Caco-2 (cell line): ENCODE results near the gene PRKAG2. TPM values are rescaled to one million over a fixed set of nuclear protein-coding genes. Genes with fewer than 3 reads are reported as not detected.
A peak's percentile ranks its signal among the peaks of the same experiment; 100 is the strongest.

Source experiments
- BruUV-seq: library from RNA; stranded (reverse); fragments of 400-500 nt; replicated peaks from 2 replicates; lab custom pipeline; 2021; lab: Mats Ljungman, UMichigan
- CTCF ChIA-PET: fragments of 300-600 bp; sonication (Branson Sonifier 250); formaldehyde crosslinking; loops from one replicate; lab custom pipeline; 2022; ENCODE audit warnings: antibody characterized with exemption; lab: Charles Lee
- POLR2A ChIA-PET: fragments of 300-600 bp; sonication (Branson Sonifier 250); formaldehyde crosslinking; loops from one replicate; lab custom pipeline; 2022; ENCODE audit warnings: antibody characterized with exemption; lab: Charles Lee
- DNase-seq, 2 experiments: peaks; one replicate each; pipeline versions ENCODE4 v3.0.0 to v3.0.0-alpha.2; 2020 to 2022
- H3K27me3 ChIP-seq: replicated peaks from 2 replicates; pipeline ENCODE4 v1.6.0; 2011; ENCODE audit warnings: low read length; ENCODE audit not compliant: control insufficient read depth, insufficient read depth
- H3K36me3 ChIP-seq: 2 replicates; pipeline ENCODE4 v1.5.1; 2011; ENCODE audit warnings: low read length; ENCODE audit not compliant: control insufficient read depth, insufficient read depth
- H3K4me1 ChIP-seq: fragments of 250-450 bp; sonication (Bioruptor Pico); 2 replicates; pipeline ENCODE4 v1.5.1; 2020; ENCODE audit warnings: mild to moderate bottlenecking
- H3K4me3 ChIP-seq: 2 replicates; pipeline ENCODE4 v1.5.1; 2011; ENCODE audit warnings: low read depth, mild to moderate bottlenecking, control low read depth, low read length
- H3K9me3 ChIP-seq: fragments of 250-450 bp; sonication (Bioruptor Pico); 2 replicates; pipeline ENCODE4 v1.5.1; 2020; ENCODE audit warnings: mild to moderate bottlenecking, moderate library complexity
- H3K27ac Mint-ChIP-seq: one replicate; pipeline ENCODE4 v1.8.0; 2022; ENCODE audit warnings: mixed read lengths; ENCODE audit not compliant: unreplicated experiment
- H3K27me3 Mint-ChIP-seq: one replicate; pipeline ENCODE4 v1.8.0; 2022; ENCODE audit warnings: mixed read lengths; ENCODE audit not compliant: insufficient read depth, unreplicated experiment
- H3K36me3 Mint-ChIP-seq: one replicate; pipeline ENCODE4 v1.8.0; 2022; ENCODE audit warnings: mild to moderate bottlenecking, mixed read lengths; ENCODE audit not compliant: insufficient read depth, unreplicated experiment
- H3K4me1 Mint-ChIP-seq: one replicate; pipeline ENCODE4 v1.8.0; 2022; ENCODE audit warnings: low read depth, mixed read lengths; ENCODE audit not compliant: unreplicated experiment
- H3K4me3 Mint-ChIP-seq: one replicate; pipeline ENCODE4 v1.8.0; 2022; ENCODE audit warnings: mild to moderate bottlenecking, moderate library complexity, mixed read lengths; ENCODE audit not compliant: unreplicated experiment
- H3K9me3 Mint-ChIP-seq: one replicate; pipeline ENCODE4 v1.8.0; 2022; ENCODE audit warnings: mixed read lengths; ENCODE audit not compliant: unreplicated experiment
- intact Hi-C: fragments of 100-400 bp; cut with micrococcal nuclease; formaldehyde crosslinking; loops from one replicate; pipeline ENCODE4 v1.10.0; 2022; ENCODE audit not compliant: unreplicated experiment
- total RNA-seq: library from RNA; stranded (reverse); gene quantifications from 2 replicates; pipeline ENCODE4 v1.2.3, GENCODE V29; 2022
- TF ChIP-seq, protein P1 (sequence below), 2 experiments: fragments of 200-600 bp in 1 of 2; IDR thresholded peaks; 1 replicate in 1 of 2; 2 replicates in 1 of 2; pipeline versions ENCODE4 v1.5.1 to v1.8.0; 2011 to 2022; ENCODE audit warnings: antibody characterized with exemption in 1 of 2, control low read depth in 1 of 2, inconsistent platforms in 1 of 2, low read depth in 1 of 2, low read length in 1 of 2, mild to moderate bottlenecking in 1 of 2, moderate library complexity in 1 of 2; ENCODE audit not compliant: insufficient read depth in 1 of 2, severe bottlenecking in 1 of 2, unreplicated experiment in 1 of 2

The PRKAG2 gene
- total RNA-seq, 1 experiment from 2014 or later: 15.9 TPM

DNA sequence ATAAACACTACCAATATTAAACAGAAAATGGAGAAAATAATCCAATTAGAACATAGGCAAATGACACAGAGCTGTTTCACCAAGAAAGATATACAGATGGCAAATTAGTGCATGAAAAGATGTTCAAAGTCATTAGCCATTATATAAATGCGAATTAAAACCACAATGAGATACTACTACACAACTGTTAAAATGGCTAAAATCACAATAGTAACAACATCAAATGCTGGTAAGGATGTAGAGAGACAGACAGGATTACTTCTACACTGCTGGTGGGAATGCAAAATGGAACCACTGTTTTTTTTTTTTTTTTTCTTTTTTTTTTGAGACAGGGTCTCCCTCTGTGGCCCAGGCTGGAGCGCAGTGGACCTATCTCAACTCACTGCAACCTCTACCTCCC is 242.3 kb downstream of the PRKAG2 start:
- H3K36me3 ChIP-seq: no peaks in the 10 kb centered on the region
- intact Hi-C loops: loop anchor here (5.0 kb wide), 1 partner anchor 267 kb away; no protein-coding TSS in a partner anchor
- no peak overlapping the region for H3K27ac Mint-ChIP-seq
- TF ChIP-seq, protein P1, sequence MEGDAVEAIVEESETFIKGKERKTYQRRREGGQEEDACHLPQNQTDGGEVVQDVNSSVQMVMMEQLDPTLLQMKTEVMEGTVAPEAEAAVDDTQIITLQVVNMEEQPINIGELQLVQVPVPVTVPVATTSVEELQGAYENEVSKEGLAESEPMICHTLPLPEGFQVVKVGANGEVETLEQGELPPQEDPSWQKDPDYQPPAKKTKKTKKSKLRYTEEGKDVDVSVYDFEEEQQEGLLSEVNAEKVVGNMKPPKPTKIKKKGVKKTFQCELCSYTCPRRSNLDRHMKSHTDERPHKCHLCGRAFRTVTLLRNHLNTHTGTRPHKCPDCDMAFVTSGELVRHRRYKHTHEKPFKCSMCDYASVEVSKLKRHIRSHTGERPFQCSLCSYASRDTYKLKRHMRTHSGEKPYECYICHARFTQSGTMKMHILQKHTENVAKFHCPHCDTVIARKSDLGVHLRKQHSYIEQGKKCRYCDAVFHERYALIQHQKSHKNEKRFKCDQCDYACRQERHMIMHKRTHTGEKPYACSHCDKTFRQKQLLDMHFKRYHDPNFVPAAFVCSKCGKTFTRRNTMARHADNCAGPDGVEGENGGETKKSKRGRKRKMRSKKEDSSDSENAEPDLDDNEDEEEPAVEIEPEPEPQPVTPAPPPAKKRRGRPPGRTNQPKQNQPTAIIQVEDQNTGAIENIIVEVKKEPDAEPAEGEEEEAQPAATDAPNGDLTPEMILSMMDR (IDR thresholded peaks at IDR 0.05; ENCODE audit: insufficient read depth in 1 of 2, low read depth in 1 of 2, low read length in 1 of 2, severe bottlenecking in 1 of 2, unreplicated experiment in 1 of 2): no peak
- H3K4me1 Mint-ChIP-seq: no peaks in the 10 kb centered on the region
- no peak overlapping the region for H3K4me3 ChIP-seq
- H3K4me3 Mint-ChIP-seq: no peak overlapping the region
- BruUV-seq: no TSS peak
- H3K27me3 ChIP-seq: no peaks in the 10 kb centered on the region
- CTCF ChIA-PET: no interaction called here
- H3K4me1 ChIP-seq: peaks cover 11% of the 10 kb centered on the region
- H3K9me3 ChIP-seq: no peaks in the 10 kb centered on the region; the same call in 1 of the 2 replicates
- H3K9me3 Mint-ChIP-seq: peaks cover 9% of the 10 kb centered on the region
- POLR2A ChIA-PET: interaction anchor here (0.6 kb wide), 1 partner anchor 115 kb away, joined by 3 read pairs; the partner anchor contains the start of gene RHEB
- H3K27me3 Mint-ChIP-seq: no peaks in the 10 kb centered on the region
- peaks cover 6% of the 10 kb centered on the region for H3K36me3 Mint-ChIP-seq
- DNase-seq: no peak

DNA sequence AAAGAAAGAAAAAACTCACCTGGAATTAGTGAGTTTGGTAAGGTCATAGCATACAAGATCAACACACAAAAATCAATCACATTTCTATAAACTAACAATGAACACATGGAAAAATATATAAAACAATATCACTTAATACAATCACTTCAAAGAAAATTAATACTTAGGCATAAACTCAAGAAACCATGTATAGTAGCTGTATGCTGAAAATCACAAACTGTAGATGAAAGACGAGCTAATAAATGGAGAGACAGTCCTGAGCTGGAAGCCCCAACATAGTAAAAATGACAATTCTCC is 243.5 kb downstream of the PRKAG2 start:
- BruUV-seq: no TSS peak
- H3K4me3 ChIP-seq: no peak overlapping the region
- Mint-ChIP-seq H3K27me3 (no peaks in the 10 kb centered on the region), H3K27ac (no peak overlapping the region), H3K4me3 (no peak overlapping the region), H3K4me1 (peaks cover 6% of the 10 kb centered on the region), H3K9me3 (peaks cover 9% of the 10 kb centered on the region), H3K36me3 (peaks cover 6% of the 10 kb centered on the region)
- CTCF ChIA-PET: interaction anchor here (1.7 to 3.0 kb wide), 2 partner anchors 64 to 121 kb away, joined by 7 to 21 read pairs; no protein-coding TSS in a partner anchor
- POLR2A ChIA-PET: no interaction called here
- DNase-seq: no peak
- intact Hi-C loops: loop anchor here (5.0 kb wide), 1 partner anchor 266 kb away; no protein-coding TSS in a partner anchor
- no peaks in the 10 kb centered on the region for H3K27me3 ChIP-seq
- no peaks in the 10 kb centered on the region for H3K36me3 ChIP-seq
- H3K4me1 ChIP-seq: peaks cover 11% of the 10 kb centered on the region
- TF ChIP-seq, protein P1 (IDR thresholded peaks at IDR 0.05; ENCODE audit: insufficient read depth in 1 of 2, low read depth in 1 of 2, low read length in 1 of 2, severe bottlenecking in 1 of 2, unreplicated experiment in 1 of 2): no peak
- no peaks in the 10 kb centered on the region; the same call in 1 of the 2 replicates for H3K9me3 ChIP-seq

DNA sequence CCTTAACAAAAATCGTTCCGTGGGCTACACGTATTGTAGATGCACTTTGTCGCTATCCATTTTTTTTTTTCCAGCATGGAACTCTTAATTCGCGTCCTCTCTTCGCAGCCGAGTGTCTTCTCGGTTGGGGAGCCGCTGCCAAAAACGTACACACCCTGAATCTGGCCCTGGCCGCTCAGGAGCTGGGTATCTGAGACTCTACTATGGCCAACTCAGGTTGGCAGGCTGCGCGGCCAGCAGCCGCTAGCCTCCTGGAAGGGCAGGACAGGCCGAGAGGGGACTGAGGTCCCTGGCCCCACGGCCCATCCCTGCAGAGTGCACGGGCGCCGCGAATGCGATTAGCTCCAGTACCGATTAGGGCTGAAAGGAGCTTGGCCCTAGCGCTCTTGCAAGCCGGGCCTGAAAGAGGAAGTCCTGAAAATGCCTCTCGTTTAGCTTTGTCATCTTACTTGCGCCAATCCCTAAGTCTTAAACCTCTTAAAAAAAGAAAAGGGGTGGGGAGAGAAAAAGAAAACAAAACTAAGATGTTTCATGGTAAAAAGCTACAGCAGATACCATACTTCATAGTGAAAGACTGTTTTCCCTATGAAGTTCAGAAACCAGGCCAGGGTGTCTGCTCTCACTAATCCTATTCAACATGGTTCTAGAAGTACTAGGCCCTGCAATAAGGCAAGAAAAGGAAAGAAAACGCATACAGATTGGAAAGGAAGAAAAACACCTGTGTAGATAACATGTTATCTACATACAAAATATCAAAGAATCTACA is 244.0 kb downstream of the PRKAG2 start:
- ChIA-PET CTCF (interaction anchor here (0.8 to 3.0 kb wide), 6 partner anchors 9 to 126 kb away, joined by 3 to 21 read pairs (median 6); no protein-coding TSS in a partner anchor), POLR2A (interaction anchor here (0.5 to 1.2 kb wide), 3 partner anchors 40 to 113 kb away, joined by 4 to 11 read pairs (median 4); partner anchors contain the start of gene RHEB)
- H3K9me3 Mint-ChIP-seq: peaks cover 9% of the 10 kb centered on the region
- TF ChIP-seq, protein P1 (IDR thresholded peaks at IDR 0.05; ENCODE audit: insufficient read depth in 1 of 2, low read depth in 1 of 2, low read length in 1 of 2, severe bottlenecking in 1 of 2, unreplicated experiment in 1 of 2): no peak
- no peaks in the 10 kb centered on the region; the same call in 1 of the 2 replicates for H3K9me3 ChIP-seq
- no TSS peak for BruUV-seq
- peak in 1 of 2 experiments; percentile 17 for DNase-seq
- intact Hi-C loops: loop anchor here (1.0 to 5.0 kb wide), 2 partner anchors 113 to 266 kb away; no protein-coding TSS in a partner anchor
- no peaks in the 10 kb centered on the region for H3K36me3 ChIP-seq
- no peaks in the 10 kb centered on the region for H3K27me3 Mint-ChIP-seq
- peak overlapping the region; percentile 85 for H3K4me3 ChIP-seq
- H3K4me1 Mint-ChIP-seq: peaks cover 6% of the 10 kb centered on the region
- peaks cover 6% of the 10 kb centered on the region for H3K36me3 Mint-ChIP-seq
- H3K27me3 ChIP-seq: no peaks in the 10 kb centered on the region
- H3K27ac Mint-ChIP-seq: peak overlapping the region; percentile 62
- peaks cover 11% of the 10 kb centered on the region for H3K4me1 ChIP-seq
- H3K4me3 Mint-ChIP-seq: peak overlapping the region; percentile 75
